ENCODE data around the gene PIGZ. TPM values are rescaled to one million over a fixed set of nuclear protein-coding genes. Genes with fewer than 3 reads are reported as not detected.

The PIGZ gene
- total and polyA plus RNA-seq, 9 of the 15 experiments (the other 6 are each of a cell fraction or from before 2014, with no cell fraction given): 0.15 to 1.8 (median 0.76) TPM

DNA sequence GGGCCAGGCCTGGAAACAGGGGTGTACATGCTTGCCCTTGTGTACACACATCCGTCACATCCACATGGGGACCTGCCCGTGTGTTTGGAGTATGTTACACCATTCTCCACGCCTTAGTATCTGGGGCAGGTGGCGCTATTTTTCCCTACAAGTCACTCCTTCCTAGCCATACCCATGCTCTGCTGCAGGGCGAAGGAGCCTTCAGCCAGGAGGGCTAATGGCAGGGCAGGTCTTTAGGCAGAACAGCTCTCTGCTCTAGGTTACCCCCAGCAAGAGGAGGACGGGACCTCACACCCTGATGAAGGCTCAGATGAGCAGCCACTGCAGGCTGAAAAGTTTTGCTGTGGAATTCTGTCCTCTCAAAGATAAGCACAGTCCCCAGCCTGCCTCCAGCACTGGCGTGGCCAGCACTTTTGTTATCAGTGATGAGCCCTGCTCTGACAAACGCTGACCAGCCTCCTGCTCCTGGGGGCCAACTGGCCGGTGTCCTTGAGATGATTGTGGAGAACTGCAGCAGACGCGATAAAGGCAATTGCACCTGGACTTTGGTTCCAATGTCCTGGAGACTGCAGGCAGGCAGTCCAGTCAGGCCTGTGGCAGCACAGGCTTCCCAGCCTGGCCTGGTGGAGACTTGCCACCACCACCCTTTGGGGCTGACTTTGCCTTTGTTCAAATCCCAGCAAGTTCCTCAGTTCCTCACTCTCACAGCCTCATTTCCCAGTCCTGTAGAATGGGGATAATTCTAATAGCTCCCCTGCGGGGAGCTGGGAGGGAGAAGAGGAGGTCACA, 19.8 kb upstream of the PIGZ start (continued):
- TF ChIP-seq BRF2 (IDR thresholded peaks at IDR 0.05; ENCODE audit: borderline replicate concordance, insufficient read depth, insufficient read length) (no peak), SMARCB1 (IDR thresholded peaks at IDR 0.05; ENCODE audit: insufficient read length, low read depth) (peak; percentile 50), RNF219 (CRISPR knock-in tag; IDR thresholded peaks at IDR 0.05) (no peak), CREBBP (IDR thresholded peaks at IDR 0.05; ENCODE audit: low read depth, low read length) (no peak), HMG20B (CRISPR knock-in tag; IDR thresholded peaks at IDR 0.05) (no peak), PBX2 (CRISPR knock-in tag; IDR thresholded peaks at IDR 0.05; ENCODE audit: low read depth) (no peak), PBX2 (tag; conservative IDR thresholded peaks at IDR 0.05; ENCODE audit: low read depth) (0 out of 2 replicates have a peak, but pooled peaks have one; percentile 34), NR3C1 (CRISPR knock-in tag; IDR thresholded peaks at IDR 0.05) (no peak), GTF2A2 (tag; IDR thresholded peaks at IDR 0.05) (no peak), FOXP4 (CRISPR knock-in tag; IDR thresholded peaks at IDR 0.05; ENCODE audit: borderline replicate concordance) (no peak), RNF2 (IDR thresholded peaks at IDR 0.05) (peak; percentile 77)
- TF ChIP-seq, protein P1, sequence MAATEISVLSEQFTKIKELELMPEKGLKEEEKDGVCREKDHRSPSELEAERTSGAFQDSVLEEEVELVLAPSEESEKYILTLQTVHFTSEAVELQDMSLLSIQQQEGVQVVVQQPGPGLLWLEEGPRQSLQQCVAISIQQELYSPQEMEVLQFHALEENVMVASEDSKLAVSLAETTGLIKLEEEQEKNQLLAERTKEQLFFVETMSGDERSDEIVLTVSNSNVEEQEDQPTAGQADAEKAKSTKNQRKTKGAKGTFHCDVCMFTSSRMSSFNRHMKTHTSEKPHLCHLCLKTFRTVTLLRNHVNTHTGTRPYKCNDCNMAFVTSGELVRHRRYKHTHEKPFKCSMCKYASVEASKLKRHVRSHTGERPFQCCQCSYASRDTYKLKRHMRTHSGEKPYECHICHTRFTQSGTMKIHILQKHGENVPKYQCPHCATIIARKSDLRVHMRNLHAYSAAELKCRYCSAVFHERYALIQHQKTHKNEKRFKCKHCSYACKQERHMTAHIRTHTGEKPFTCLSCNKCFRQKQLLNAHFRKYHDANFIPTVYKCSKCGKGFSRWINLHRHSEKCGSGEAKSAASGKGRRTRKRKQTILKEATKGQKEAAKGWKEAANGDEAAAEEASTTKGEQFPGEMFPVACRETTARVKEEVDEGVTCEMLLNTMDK (IDR thresholded peaks at IDR 0.05; ENCODE audit: borderline replicate concordance, insufficient read depth, low read depth, low read length, poor library complexity, severe bottlenecking): peak; percentile 6
- TF ChIP-seq, protein P2, sequence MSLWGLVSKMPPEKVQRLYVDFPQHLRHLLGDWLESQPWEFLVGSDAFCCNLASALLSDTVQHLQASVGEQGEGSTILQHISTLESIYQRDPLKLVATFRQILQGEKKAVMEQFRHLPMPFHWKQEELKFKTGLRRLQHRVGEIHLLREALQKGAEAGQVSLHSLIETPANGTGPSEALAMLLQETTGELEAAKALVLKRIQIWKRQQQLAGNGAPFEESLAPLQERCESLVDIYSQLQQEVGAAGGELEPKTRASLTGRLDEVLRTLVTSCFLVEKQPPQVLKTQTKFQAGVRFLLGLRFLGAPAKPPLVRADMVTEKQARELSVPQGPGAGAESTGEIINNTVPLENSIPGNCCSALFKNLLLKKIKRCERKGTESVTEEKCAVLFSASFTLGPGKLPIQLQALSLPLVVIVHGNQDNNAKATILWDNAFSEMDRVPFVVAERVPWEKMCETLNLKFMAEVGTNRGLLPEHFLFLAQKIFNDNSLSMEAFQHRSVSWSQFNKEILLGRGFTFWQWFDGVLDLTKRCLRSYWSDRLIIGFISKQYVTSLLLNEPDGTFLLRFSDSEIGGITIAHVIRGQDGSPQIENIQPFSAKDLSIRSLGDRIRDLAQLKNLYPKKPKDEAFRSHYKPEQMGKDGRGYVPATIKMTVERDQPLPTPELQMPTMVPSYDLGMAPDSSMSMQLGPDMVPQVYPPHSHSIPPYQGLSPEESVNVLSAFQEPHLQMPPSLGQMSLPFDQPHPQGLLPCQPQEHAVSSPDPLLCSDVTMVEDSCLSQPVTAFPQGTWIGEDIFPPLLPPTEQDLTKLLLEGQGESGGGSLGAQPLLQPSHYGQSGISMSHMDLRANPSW (CRISPR knock-in tag; IDR thresholded peaks at IDR 0.05): no peak; the same call in 1 of the 2 replicates
